ENCODE results near the gene RILPL2. TPM values are rescaled to one million over a fixed set of nuclear protein-coding genes. Genes with fewer than 3 reads are reported as not detected.
"Not testable (repeated sequence)": the region's sequence is repeated elsewhere in the genome, so short reads cannot be mapped to it uniquely, and the experiment has no call there.

RILPL2 gene
- total RNA-seq, 2 donors from 2014 or later: 9.7 to 12.2 TPM

DNA sequence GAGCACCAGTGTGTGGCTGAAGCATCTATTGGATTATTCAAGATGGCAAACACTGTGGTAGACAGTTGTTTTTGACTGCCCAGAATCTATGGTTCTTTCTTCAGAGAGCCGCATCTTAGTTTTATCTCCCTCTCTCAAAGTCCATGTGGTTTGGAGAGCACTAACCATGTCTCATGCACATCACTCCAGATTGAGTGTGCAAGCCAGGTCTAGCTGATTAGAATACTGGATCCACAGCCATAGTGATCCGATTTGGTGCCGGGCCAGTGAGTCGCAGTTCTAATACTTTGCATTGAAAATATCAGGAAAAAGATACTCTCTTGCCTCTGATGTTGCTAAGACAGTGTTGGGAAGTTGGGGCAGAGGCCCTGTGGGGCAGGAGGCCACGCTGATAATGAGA is 67.3 kb downstream of the RILPL2 start:
- DNase-seq (ENCODE audit: low spot score) (no peak), ATAC-seq (no peak)
- Mint-ChIP-seq H3K4me1 (ENCODE audit: low read depth in 2 of 2) (peaks cover 5 to 10% of the 10 kb centered on the region in 2 donors), H3K36me3 (no peaks in the 10 kb centered on the region), H3K27ac (no peak overlapping the region), H3K27me3 (no peaks in the 10 kb centered on the region), H3K4me3 (no peak overlapping the region), H3K9me3 (no peaks in the 10 kb centered on the region)

DNA sequence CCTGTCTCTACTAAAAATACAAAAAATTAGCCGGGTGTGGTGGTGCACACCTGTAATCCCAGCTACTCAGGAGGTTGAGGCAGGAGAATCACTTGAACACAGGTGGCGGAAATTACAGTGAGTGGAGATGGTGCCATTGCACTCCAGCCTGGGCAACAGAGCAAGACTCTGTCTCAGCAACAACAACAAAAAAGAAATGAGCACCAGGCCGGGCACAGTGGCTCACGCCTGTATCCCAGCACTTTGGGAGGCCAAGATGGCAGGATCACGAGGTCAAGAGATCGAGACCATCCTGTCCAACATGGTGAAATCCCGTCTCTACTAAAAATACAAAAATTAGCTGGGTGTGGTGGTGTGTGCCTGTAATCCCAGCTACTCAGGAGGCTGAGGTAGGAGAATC is 68.1 kb downstream of the RILPL2 start:
- not testable (repeated sequence) for H3K9me3 Mint-ChIP-seq; H3K27ac Mint-ChIP-seq; H3K36me3 Mint-ChIP-seq; H3K4me3 Mint-ChIP-seq; H3K27me3 Mint-ChIP-seq; DNase-seq (ENCODE audit: low spot score); ATAC-seq
- peaks cover 8 to 17% of the 10 kb centered on the region in 2 donors for H3K4me1 Mint-ChIP-seq (ENCODE audit: low read depth in 2 of 2)

DNA sequence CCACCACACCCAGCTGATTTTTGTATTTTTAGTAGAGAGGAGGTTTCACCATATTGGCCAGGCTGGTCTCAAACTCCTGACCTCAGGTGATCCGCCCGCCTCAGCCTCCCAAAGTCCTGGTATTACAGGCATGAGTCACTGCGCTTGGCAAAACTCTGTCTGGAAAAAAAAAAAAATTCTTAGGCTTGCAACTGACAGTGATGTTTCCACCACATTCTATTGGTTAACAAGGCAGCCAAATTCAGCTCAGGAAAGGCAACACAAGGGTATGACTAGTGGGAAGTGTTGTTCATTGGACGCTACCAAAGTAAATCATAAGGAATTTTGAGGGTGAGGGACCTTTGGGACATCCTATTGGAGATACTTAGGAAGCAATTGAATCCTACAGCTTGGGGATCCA is 69.0 kb downstream of the RILPL2 start:
- Mint-ChIP-seq H3K36me3 (no peaks in the 10 kb centered on the region), H3K27me3 (no peaks in the 10 kb centered on the region), H3K4me1 (ENCODE audit: low read depth in 2 of 2) (peaks cover 10 to 25% of the 10 kb centered on the region in 2 donors), H3K27ac (no peak overlapping the region), H3K4me3 (no peak overlapping the region), H3K9me3 (no peaks in the 10 kb centered on the region)
- DNase-seq (ENCODE audit: low spot score) (no peak), ATAC-seq (no peak)

Other genes with a start within 250 kb of the RILPL2 start
- 100 to 1,000 TPM in 1 of 2 donors, 10 to 100 TPM in 1; 50.1 to 117 TPM for gene MPHOSPH9, start 203.5 kb downstream of the RILPL2 start, total RNA-seq
- 10 to 100 TPM; 17.9 to 37.6 TPM for gene MTRFR, start 203.2 kb downstream of the RILPL2 start, total RNA-seq
- 10 to 100 TPM; 22.4 to 32.0 TPM for gene CDK2AP1, start 164.8 kb downstream of the RILPL2 start, total RNA-seq
- gene SBNO1, start 71.8 kb downstream of the RILPL2 start, total RNA-seq: 10 to 100 TPM; 44.8 to 49.0 TPM
- 10 to 100 TPM; 67.2 to 95.6 TPM for gene KMT5A, start 52.6 kb downstream of the RILPL2 start, total RNA-seq
- 10 to 100 TPM; 27.3 to 36.9 TPM for gene SNRNP35, start 21.5 kb upstream of the RILPL2 start, total RNA-seq
- gene RILPL1, start 97.0 kb upstream of the RILPL2 start, total RNA-seq: 1 to 10 TPM; 2.1 to 2.6 TPM
- gene TMED2, start 147.9 kb upstream of the RILPL2 start, total RNA-seq: 100 to 1,000 TPM; 225 to 270 TPM
- gene DDX55, start 165.4 kb upstream of the RILPL2 start, total RNA-seq: 10 to 100 TPM; 38.7 to 80.0 TPM
- 10 to 100 TPM; 76.5 to 77.8 TPM for gene EIF2B1, start 197.0 kb upstream of the RILPL2 start, total RNA-seq
- gene GTF2H3, start 197.1 kb upstream of the RILPL2 start, total RNA-seq: 10 to 100 TPM; 41.6 to 57.4 TPM
- 1 to 10 TPM; 4.5 to 5.0 TPM for gene TCTN2, start 234.4 kb upstream of the RILPL2 start, total RNA-seq